Transverse colon (tissue), 4 donors: ENCODE measurements around the gene ARHGEF7. TPM values are rescaled to one million over a fixed set of nuclear protein-coding genes. Genes with fewer than 3 reads are reported as not detected.

ENCODE experiments used
- DNase-seq: peaks from one replicate; pipeline ENCODE4 v3.0.0-alpha.2; 2019
- H3K27ac ChIP-seq, 4 donors: fragments of 200-600 bp; sonication (generic); 2 replicates each; pipeline ENCODE4 v1.5.1; 2016 to 2018; ENCODE audit warnings: inconsistent platforms in 4 of 4
- H3K27me3 ChIP-seq: fragments of 200-600 bp; sonication (generic); 2 replicates; pipeline ENCODE4 v1.5.1; 2017; ENCODE audit warnings: inconsistent platforms
- H3K36me3 ChIP-seq, 4 donors: fragments of 200-600 bp; sonication (generic); 2 replicates each; pipeline ENCODE4 v1.5.1; 2017 to 2019; ENCODE audit warnings: inconsistent platforms in 4 of 4
- H3K4me1 ChIP-seq, 4 donors: fragments of 200-600 bp; sonication (generic); 2 replicates each; pipeline ENCODE4 v1.5.1; 2017 to 2020; ENCODE audit warnings: inconsistent platforms in 4 of 4
- H3K4me3 ChIP-seq, 4 donors: fragments of 200-600 bp; sonication (generic); 1 replicate in 1 of 4; 2 replicates in 3 of 4; pipeline versions ENCODE4 v1.5.1 to v1.6.1; 2017 to 2019; ENCODE audit warnings: inconsistent platforms in 4 of 4
- H3K9me3 ChIP-seq, 2 donors: fragments of 200-600 bp; sonication (generic); 2 replicates each; pipeline ENCODE4 v1.5.1; 2017 to 2019; ENCODE audit warnings: inconsistent platforms in 2 of 2
- CTCF ChIP-seq, 5 experiments: fragments of 200-600 bp in 3 of 5; fragments of 450-650 bp in 2 of 5; sonication (generic) in 3 of 5; IDR thresholded peaks; 1 replicate in 2 of 5; 2 replicates in 3 of 5; pipeline ENCODE4 v1.5.1; 2016 to 2017; ENCODE audit warnings: antibody characterized with exemption in 5 of 5, inconsistent platforms in 3 of 5, mild to moderate bottlenecking in 2 of 5, moderate library complexity in 1 of 5
- EP300 ChIP-seq: sonication (generic); formaldehyde crosslinking; IDR thresholded peaks from one replicate; pipeline ENCODE4 v1.6.1; 2017; ENCODE audit warnings: antibody characterized with exemption, low read depth
- POLR2A ChIP-seq: fragments of 450-650 bp; IDR thresholded peaks from one replicate; pipeline ENCODE4 v1.6.1; 2016; ENCODE audit warnings: antibody characterized with exemption, mild to moderate bottlenecking, moderate library complexity
- POLR2AphosphoS5 ChIP-seq, 3 donors: sonication (generic); formaldehyde crosslinking; IDR thresholded peaks; one replicate each; pipeline ENCODE4 v1.6.1; 2016; ENCODE audit warnings: antibody characterized with exemption in 3 of 3
- WGBS, 2 donors: methylation state at CpG; one replicate each; pipeline ENCODE4 v1.1.5; 2018; ENCODE audit warnings: low coverage in 1 of 2; 5-methylcytosine and 5-hydroxymethylcytosine counted together
- in situ Hi-C, 4 donors: fragments of 200-750 bp; cut with MboI; loops; one replicate each; pipeline versions ENCODE4 v1.15.0 to v1.15.1; 2017; ENCODE audit warnings: low sequenced_read_pairs in 3 of 4, low pct_ligation_motif_present in 1 of 4, low pct_unique_long_range_greater_than_20kb in 1 of 4
- intact Hi-C: fragments of 100-400 bp; cut with DNase I; formaldehyde crosslinking; loops from one replicate; pipeline ENCODE4 v1.15.1; 2023; ENCODE audit warnings: low total_unique reads
- total RNA-seq, 4 donors: library from RNA; depleted of rRNA; stranded (reverse); fragments of >200 nt; gene quantifications; one replicate each; pipeline ENCODE4 v1.1.0, GENCODE V29; 2016

Gene ARHGEF7
- total RNA-seq, 4 donors from 2014 or later: 62.3 to 104 (median 75.6) TPM

DNA sequence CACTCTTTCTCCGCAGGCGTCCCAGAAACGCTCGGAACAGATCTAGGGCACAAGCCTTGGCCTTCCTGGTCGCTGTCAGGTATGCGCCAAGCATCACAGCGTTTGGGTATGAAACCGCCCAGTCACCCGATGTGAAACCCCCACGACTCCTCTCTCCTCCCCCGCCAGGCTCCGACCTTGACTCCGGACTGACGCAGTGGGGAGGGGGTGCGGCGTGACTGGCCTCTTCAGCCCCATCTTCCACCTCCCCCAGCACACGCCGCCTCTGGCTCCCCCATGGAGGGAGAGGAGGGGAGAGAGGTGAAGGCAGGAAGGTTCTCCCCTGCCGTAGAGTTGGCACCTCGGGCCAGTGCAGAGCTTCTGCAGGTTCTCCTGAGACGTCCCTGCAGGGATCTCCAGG is 22.0 kb upstream of the ARHGEF7 start:
- WGBS, 2 donors: 88 to 90% methylated on average over 4 to 21 of the region's 21 CpGs
- intact Hi-C loops: no loop called here

GRCh38 chr13:111093634-111094033 is 21.5 kb upstream of the ARHGEF7 start:
- Histone ChIP-seq H3K27ac (no peak overlapping the region), H3K36me3 (no peaks in the 10 kb centered on the region), H3K9me3 (no peaks in the 10 kb centered on the region), H3K27me3 (peaks cover 34% of the 10 kb centered on the region), H3K4me1 (no peaks in the 10 kb centered on the region), H3K4me3 (no peak overlapping the region)
- intact Hi-C loops (no loop called here), in situ Hi-C loops (no loop called here)
- DNase-seq: no peak
- WGBS, 2 donors: 72% methylated on average over 9 of the region's 9 CpGs; no CpG with 5 or more reads in 1 of the 2 donors
- no peak for TF ChIP-seq EP300
- TF ChIP-seq POLR2A: no peak
- TF ChIP-seq POLR2AphosphoS5 (IDR thresholded peaks at IDR 0.05): no peak
- TF ChIP-seq CTCF (IDR thresholded peaks at IDR 0.05): no peak

More for the DNA sequence above, 22.0 kb upstream of the ARHGEF7 start:
- in situ Hi-C loops: no loop called here
- Histone ChIP-seq H3K27ac (no peak overlapping the region), H3K4me1 (no peaks in the 10 kb centered on the region), H3K36me3 (no peaks in the 10 kb centered on the region), H3K9me3 (no peaks in the 10 kb centered on the region), H3K27me3 (peaks cover 34% of the 10 kb centered on the region), H3K4me3 (no peak overlapping the region)
- TF ChIP-seq CTCF (IDR thresholded peaks at IDR 0.05) (no peak), POLR2A (no peak), EP300 (no peak), POLR2AphosphoS5 (IDR thresholded peaks at IDR 0.05) (no peak)
- DNase-seq: no peak

- in situ Hi-C loops: no loop called here
- no peak overlapping the region for H3K4me3 ChIP-seq
- H3K4me1 ChIP-seq: no peaks in the 10 kb centered on the region
- no peak overlapping the region for H3K27ac ChIP-seq
- intact Hi-C loops: no loop called here
- TF ChIP-seq POLR2A (no peak), POLR2AphosphoS5 (IDR thresholded peaks at IDR 0.05) (no peak), EP300 (no peak), CTCF (IDR thresholded peaks at IDR 0.05) (no peak)
- WGBS, 2 donors: 65 to 78% methylated on average over 13 to 30 of the region's 30 CpGs
- DNase-seq: no peak
- no peaks in the 10 kb centered on the region for H3K9me3 ChIP-seq
- peaks cover 34% of the 10 kb centered on the region for H3K27me3 ChIP-seq
- H3K36me3 ChIP-seq: no peaks in the 10 kb centered on the region
These were observed 19.9 kb upstream of the ARHGEF7 start for GRCh38 chr13:111095031-111095840.

- Histone ChIP-seq H3K27me3 (peaks cover 34% of the 10 kb centered on the region), H3K4me1 (no peaks in the 10 kb centered on the region), H3K36me3 (no peaks in the 10 kb centered on the region), H3K27ac (no peak overlapping the region), H3K9me3 (no peaks in the 10 kb centered on the region), H3K4me3 (no peak overlapping the region)
- DNase-seq: no peak
- intact Hi-C loops (no loop called here), in situ Hi-C loops (no loop called here)
- TF ChIP-seq POLR2AphosphoS5 (IDR thresholded peaks at IDR 0.05) (no peak), POLR2A (no peak)
- 67 to 72% methylated on average over 7 to 9 of the region's 9 CpGs for WGBS, 2 donors
These were observed 19.1 kb upstream of the ARHGEF7 start for GRCh38 chr13:111095911-111096501.
